CMK (cell line): ENCODE results near the gene GGT6.

Experiments used
- DNase-seq: peaks from one replicate; pipeline ENCODE4 v3.0.0-alpha.2; 2010; ENCODE audit warnings: low read depth

The GGT6 gene

GRCh38 chr17:4520894-4521600 lies 39.3 kb downstream of the GGT6 start:
- DNase-seq: no peak

DNA sequence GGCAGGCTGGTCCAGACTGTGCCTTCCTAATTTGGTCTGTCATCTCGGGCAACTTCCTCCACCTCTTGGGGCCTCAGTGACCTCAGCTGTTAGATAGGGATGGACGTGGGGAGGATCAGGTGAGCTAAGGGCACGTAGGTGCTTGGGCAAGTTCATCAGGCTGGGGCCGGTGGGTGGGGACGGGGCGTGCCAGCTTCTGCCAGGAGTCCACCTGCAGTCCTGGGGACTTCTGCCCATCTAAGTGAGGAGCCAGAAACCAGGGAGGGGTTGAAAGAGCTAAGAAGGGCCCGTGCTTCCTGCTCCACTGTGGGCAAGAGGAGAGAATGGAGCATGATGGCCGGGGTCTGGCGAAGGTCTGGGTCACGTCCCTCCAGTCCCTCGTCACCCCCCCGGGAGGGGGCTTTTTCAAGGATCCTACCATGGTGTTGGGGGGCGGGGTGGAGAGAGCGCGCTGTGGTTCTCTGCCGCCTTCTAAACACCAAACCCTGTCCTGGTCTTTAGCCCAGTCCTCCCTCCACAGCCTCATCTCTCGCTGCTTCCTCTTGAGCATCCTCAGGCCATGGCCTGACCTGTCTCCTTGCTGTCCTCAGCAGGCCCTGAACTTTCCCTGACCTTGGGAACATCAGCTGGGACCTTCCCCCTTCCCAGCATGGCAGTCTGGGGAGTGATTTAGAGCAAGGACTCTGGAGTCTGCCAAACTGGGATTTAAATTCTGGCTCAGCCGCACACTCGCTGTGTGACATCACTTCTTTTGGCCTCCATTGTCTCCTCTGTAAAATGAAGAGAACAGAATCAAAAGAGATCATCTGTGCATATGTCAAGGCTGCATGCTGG lies 40.1 kb downstream of the GGT6 start:
- no peak for DNase-seq

GRCh38 chr17:4519361-4519788 lies 41.0 kb downstream of the GGT6 start:
- no peak for DNase-seq

DNA sequence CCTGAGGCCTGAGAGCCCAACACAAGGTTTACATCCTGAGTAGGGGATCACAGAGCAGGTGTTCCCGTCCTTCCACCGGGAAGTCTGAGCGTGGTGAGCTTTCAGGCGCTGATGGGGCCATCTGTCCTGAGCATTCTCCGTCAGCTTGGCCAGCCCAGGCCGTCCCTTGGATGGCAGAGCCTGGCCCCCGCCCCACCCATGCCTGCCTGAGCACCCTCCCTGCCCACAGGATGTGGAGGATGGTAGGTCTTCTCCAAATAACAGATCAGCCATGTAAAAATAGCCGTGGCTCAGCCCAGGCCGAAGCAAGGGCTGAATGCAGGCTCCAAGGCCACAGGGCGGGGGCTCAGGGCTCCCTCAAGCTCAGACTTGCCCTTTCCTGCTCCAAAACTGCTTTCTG lies 41.5 kb downstream of the GGT6 start:
- DNase-seq: no peak

DNA sequence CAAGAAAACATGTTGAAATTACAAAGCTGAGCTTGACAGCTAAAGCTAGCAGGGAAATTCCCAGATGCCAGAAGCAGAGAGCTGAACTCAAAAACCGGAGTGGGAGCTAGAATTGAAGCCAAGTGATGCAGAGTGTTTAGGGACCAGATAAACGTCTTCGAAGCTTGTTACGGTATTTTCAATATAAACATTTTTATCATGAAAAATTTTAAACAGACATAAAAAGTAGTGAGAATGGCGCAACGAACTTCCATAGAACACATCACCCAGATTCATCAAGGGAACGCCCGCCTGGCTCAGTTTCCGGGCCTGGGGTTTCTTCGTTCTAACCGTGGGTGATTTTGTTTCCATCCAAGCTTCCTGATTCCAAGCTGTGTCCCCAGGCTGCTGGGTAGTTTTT lies 43.6 kb downstream of the GGT6 start:
- no peak for DNase-seq

DNA sequence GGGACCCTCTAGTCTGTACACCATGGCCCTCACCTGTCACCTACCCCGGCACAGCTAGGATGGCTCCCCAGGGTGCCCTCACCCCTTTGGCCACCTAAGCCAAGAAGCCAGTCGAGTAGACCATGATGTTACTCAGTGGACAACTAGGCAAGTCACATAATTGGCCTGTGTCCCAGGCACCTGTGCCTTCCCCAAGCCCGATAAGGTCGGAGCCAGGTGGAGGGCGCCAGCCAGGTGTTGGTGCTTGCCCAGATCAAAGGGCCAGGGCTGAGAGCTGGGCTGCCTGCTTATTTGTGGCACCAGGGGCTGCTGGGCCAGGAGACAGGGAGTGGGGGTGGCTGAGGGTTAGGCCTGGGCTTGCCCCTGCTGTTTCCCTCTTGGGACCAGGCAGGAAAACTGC lies 44.9 kb downstream of the GGT6 start:
- no peak for DNase-seq

GRCh38 chr17:4514779-4515178 lies 45.6 kb downstream of the GGT6 start:
- DNase-seq: no peak

- DNase-seq: no peak
Measured at GRCh38 chr17:4514206-4514605, 46.2 kb downstream of the GGT6 start.

DNA sequence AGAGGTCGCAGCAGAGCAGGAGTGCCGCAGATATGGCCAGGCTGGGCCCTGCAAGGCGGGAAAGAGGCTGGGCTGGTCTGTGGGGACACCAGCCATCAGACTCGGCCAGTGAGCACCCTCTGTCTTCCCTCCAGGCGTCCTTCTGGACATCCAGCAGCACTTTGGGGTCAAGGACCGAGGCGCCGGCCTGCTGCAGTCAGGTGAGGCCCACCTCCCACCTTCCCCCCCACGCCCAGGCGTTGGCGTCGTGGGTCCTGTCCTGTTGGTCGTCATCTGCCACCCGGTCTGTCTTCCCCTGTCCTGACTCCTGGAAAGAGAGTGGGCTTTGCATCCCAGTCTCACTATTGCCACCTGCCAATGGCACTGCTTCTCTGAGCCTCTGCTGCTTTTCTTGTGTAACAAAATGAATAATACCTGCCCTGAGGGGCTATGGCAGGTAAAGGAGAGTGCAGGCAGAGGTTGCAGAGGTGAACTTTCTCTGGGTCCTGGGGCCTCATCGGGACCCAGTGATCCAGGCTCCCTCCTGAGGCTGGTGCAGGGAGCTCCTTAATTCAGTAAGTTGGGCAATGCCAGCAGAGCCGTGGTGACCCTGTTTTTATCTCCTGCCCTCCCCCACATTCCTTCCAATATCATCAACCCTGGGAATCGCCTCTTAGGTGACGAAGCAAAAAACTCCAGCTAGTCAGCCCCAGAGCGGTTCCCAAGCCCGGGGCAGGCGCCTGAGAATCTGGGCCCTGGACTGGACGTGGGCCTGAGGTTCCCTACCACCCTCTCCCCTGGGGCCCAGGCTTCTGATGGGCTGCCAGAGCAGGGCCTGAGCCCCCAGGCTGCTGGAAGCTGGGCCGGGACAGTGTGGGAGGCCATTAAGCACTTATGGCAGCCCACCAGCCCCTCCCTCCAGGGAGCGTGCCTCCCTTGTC lies 47.0 kb downstream of the GGT6 start:
- no peak for DNase-seq

- DNase-seq: no peak
Measured at GRCh38 chr17:4512156-4513112, 47.9 kb downstream of the GGT6 start.

GRCh38 chr17:4511199-4511932 lies 49.0 kb downstream of the GGT6 start:
- DNase-seq: no peak

- DNase-seq: no peak
Measured at GRCh38 chr17:4510618-4510941, 49.8 kb downstream of the GGT6 start.

DNA sequence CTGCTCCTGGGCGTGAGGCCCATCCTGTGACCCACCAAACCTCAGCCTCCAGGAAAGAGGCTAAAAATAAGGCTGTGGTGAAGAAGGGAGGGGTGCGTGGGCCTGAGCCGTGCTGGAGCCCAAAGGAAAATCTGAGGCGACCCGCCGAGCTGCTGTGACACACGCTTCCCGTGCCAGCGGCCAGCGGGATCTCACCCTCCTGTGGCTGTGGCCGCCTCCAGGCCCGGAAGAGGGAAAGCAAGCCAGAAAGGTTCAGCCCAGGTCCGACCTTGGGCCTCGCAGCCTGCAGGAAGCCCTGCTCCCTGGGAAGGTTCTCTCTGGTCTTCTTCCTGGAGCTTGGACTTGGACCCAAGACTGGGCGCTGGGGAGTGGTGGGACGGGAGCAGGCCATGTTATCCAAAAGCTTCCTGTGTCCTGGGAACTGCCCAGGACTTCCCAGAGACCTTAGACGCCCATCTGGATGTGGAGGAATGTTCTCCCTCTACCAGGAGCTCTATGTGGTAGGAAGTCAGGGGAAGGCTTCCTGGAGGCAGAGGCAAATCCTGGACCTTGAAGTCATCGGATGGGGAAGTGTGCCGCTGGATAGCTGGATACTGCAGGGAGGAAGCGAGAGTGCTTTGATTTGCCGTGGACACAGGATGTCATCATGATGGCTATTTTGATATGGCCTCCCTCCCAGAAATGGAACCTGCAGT lies 50.3 kb downstream of the GGT6 start:
- DNase-seq: no peak

- no peak for DNase-seq
Measured at GRCh38 chr17:4509401-4509800, 51.0 kb downstream of the GGT6 start.

- DNase-seq: no peak
Measured at GRCh38 chr17:4508207-4508606, 52.2 kb downstream of the GGT6 start.

- DNase-seq: no peak
Measured at GRCh38 chr17:4507361-4508111, 52.8 kb downstream of the GGT6 start.
